ENCODE data around the gene CCDC7.
"Not testable (repeated sequence)": the region's sequence is repeated elsewhere in the genome, so short reads cannot be mapped to it uniquely, and the experiment has no call there.

CCDC7 gene

DNA sequence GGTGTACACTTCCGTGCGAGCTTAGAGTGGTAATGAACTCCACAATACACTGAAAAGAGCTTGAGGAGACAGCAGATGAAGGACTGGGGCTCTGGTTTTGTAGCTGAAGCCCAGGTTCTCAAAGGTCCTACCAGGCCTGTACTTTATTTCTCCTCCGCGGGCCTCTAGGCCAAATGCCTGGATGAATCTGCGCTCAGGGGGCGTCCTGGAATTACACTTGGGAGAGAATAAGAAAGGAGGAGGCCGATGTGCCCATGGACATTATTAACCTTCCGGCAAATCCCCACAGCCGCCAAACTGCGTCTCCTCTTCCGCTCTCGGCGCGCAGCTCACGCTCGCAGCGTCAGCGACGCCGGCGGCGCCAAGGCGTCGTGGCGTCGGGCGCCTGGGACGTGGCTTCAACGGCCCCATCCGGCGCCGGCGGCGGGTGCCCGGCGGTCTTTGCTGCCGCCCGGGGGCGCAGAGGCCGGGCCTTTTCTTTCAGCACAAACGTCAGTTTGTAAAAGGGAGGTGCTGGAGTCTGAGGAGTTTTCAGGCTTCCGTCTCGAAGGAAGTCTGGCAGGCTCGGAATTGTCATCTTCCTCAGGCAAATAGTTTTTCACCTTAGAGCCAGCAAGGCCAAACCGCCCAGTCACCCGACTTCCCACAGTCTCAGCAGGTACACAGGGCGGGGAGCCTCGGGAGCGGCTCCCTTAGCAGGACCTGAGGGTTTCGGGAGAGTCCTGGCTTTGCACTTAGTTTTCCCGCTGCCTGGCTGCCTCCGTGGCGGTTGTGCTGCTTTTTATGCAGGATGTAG, at the start of gene CCDC7:
Gene CCDC7, plus strand, starts transcription at position 401 of the 796 bp plus-strand sequence. CDS start 5,503 bp downstream, outside the sequence.
- peak; percentile 54 to 67 for DNase-seq (ENCODE audit: low read depth in 2 of 2, low spot score in 1 of 2)

- not testable (repeated sequence) for DNase-seq (ENCODE audit: low read depth in 2 of 2, low spot score in 1 of 2)
These were observed 48.8 kb upstream of the CCDC7 start for GRCh38 chr10:32397163-32397562.

GRCh38 chr10:32399720-32400119, 46.2 kb upstream of the CCDC7 start:
- DNase-seq (ENCODE audit: low read depth in 2 of 2, low spot score in 1 of 2), result not testable (repeated sequence)

DNA sequence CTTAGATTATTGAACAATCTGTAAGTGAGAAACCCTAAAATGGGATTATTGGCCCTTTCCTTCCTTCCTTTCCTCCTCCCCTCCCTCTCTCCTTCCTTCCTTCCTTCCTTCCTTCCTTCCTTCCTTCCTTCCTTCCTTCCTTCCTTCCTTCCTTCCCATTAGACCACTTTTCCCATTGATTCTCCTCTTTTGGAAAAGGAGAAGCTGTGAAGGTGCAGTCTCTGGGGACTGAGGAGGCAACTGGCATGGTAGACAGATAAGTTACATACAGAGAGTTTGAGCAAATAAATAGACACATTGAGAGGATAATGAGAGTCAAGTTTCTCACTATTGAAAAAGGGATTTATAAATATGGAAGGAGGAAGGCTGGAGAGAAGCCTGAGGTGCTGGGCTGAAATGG, 45.0 kb upstream of the CCDC7 start:
- DNase-seq (ENCODE audit: low read depth in 2 of 2, low spot score in 1 of 2), result no peak

DNA sequence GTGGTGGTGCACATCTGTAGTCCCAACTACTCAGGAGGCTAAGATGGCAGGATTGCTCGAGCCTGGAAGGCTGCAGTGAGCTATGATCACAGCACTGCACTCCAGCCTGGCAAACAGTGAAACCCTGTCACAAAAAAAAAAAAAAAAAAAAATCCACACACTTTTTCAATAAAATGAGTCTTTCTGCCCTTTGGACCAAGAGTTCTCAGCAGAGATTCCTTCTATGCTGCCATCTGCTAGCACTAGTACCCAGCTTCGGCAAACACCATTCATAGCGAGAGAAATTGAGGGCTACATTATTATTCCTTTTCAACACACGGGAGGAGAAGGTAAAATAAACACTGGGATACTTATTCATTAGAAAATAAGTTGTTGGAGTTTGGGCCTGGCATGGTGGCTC, 43.4 kb upstream of the CCDC7 start:
- DNase-seq (ENCODE audit: low read depth in 2 of 2, low spot score in 1 of 2), result no peak

DNA sequence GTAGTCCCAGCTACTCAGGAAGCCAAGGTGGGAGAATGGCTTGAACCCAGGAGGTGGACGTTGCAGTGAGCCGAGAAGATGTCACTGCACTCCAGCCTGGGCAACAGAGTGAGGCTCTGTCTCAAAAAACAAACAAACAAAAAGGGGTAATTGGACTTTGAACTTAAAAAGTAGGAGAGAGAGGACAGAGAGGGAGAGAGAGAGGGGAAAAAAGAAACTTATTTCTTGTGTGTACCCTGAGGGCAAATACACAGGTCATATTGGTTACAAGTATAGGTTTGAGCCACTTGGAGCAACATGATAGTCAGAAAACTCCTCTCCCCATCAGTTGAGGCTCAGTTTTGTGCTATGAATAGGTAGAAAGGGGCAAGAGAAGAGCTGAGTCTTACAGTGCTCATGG, 42.8 kb upstream of the CCDC7 start:
- no peak for DNase-seq (ENCODE audit: low read depth in 2 of 2, low spot score in 1 of 2)

DNA sequence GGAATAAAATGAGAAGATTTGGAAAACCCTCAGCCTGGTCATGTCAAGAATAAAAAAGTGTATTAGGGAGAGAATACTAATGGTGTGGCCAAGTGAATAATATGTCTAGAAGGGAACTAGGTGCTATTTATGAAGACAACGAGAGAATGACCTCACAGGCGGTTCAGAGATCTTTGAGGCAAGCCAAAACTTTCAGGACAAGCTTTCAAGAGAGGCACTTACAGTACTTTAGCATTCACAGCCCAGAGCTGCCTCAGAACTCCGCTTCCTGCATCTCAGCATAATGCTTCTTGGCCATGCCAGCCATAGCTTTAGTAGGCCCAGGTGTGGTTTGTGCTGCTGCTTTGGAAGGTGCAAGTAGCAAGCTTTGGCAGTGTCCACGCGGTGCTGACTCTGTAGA, 37.2 kb upstream of the CCDC7 start:
- DNase-seq (ENCODE audit: low read depth in 2 of 2, low spot score in 1 of 2), result no peak

- DNase-seq (ENCODE audit: low read depth in 2 of 2, low spot score in 1 of 2), result no peak
These were observed 36.2 kb upstream of the CCDC7 start for GRCh38 chr10:32409741-32410140.

- DNase-seq (ENCODE audit: low read depth in 2 of 2, low spot score in 1 of 2), result no peak
These were observed 35.4 kb upstream of the CCDC7 start for GRCh38 chr10:32410569-32410968.

- DNase-seq (ENCODE audit: low read depth in 2 of 2, low spot score in 1 of 2), result no peak
These were observed 34.0 kb upstream of the CCDC7 start for GRCh38 chr10:32411797-32412498.

GRCh38 chr10:32412499-32412853, 33.5 kb upstream of the CCDC7 start:
- DNase-seq (ENCODE audit: low read depth in 2 of 2, low spot score in 1 of 2), result no peak

GRCh38 chr10:32413513-32413912, 32.4 kb upstream of the CCDC7 start:
- DNase-seq (ENCODE audit: low read depth in 2 of 2, low spot score in 1 of 2), result no peak

DNA sequence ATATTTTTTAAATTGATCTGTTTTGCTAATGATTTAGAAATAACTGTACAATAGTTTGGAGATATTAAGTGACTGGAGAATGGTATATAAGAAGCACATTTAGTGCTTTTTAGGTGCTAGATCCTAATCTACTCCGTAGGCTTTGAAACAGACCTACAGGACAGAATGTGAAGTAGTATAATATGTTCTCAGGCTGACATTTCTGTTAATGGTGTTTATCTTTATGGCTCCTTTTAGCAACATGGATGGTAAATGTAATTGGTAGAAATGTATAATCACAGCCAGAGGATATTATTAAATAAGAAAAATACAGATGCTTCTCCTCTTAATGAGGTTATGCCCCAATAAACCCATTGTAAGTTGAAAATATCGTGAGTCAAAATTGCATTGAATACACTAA, 30.6 kb upstream of the CCDC7 start:
- DNase-seq (ENCODE audit: low read depth in 2 of 2, low spot score in 1 of 2), result no peak

DNA sequence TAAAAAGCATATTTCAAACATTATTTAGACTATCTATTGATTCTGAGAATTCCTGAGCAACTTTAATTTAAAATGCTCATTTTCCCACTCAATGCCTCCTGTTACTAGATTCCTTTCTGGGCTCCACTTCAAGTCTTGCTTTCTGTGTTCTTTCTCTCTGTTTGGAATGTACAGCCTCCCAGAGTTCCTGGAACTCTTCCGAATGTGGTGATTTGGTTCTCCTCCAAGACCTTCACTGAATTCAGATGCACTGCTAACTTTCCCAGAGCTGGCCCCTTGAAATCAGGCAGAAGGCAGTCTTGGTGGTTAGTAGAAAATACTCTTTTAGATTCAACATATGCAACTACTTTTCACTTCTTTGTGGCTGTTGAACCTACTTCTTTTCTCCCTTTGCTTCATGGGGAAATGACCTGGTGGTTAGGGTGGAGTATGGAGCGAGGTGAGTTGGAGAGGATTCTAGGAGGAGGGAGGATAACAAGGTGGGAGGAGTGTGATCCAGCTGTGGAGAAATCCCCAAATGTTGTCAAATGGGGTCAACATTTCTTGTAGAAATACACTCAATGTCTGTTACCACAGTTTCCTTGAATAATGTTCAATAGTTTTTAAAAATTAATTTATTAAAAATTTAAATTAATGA, 27.9 kb upstream of the CCDC7 start:
- no peak for DNase-seq (ENCODE audit: low read depth in 2 of 2, low spot score in 1 of 2)

GRCh38 chr10:32418572-32418971, 27.4 kb upstream of the CCDC7 start:
- no peak for DNase-seq (ENCODE audit: low read depth in 2 of 2, low spot score in 1 of 2)

DNA sequence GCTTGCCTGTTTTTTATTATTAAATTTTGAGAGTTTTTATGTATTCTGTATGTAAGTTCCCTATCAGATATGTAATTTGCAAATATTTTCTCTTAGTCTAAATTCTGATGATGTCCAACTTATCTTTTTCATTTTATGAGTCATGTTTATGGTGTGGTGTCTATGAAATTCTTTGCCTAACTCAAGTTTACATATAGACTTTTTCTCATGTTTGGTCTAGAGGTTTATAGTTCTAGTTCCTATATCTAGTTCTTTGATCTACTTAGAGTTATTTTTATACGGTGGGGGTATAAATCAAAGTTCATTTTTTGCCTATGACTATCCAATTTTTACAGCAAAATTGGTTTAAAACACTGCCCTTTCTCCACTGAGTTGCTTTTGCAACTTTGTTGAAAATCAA, 26.3 kb upstream of the CCDC7 start:
- DNase-seq (ENCODE audit: low read depth in 2 of 2, low spot score in 1 of 2), result no peak

- no peak for DNase-seq (ENCODE audit: low read depth in 2 of 2, low spot score in 1 of 2)
These were observed 19.8 kb upstream of the CCDC7 start for GRCh38 chr10:32426186-32426585.

DNA sequence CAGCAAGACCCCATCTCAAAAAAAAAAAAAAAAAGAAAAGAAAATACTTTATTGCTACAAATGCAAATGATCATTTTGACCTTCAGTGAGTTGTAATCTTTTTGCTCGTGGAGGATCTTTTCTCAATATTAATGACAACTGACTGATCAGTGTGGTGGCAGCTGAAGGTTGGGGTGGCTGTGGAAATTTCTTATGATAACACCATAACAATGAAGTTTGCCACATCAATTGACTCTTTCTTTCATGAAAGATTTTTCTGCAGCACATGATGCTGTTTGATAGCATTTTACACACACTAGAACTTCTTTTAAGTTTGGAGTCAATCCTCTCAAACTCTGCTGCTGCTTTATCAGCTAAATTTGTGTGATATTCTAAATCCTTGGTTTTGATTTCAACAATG, 12.4 kb upstream of the CCDC7 start:
- DNase-seq (ENCODE audit: low read depth in 2 of 2, low spot score in 1 of 2), result no peak

DNA sequence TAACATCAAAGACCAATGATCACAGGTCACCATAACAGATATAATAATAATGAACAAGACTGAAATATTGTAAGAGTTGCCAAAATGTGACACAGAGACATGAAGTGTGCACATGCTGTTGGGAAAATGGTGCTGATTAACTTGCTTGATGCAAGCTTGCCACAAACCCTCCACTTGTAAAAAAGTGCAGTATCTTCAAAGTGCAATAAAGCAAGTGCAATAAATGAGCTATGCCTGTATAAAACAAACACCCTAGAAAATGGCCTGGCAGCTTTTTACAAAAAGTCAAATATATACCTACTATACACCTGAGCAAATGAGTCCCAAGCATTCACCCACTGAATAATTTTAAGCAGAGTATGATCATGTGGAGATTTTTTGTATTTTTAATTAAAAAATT, 9.7 kb upstream of the CCDC7 start:
- DNase-seq (ENCODE audit: low read depth in 2 of 2, low spot score in 1 of 2), result no peak

GRCh38 chr10:32437334-32437733, 8.6 kb upstream of the CCDC7 start:
- no peak for DNase-seq (ENCODE audit: low read depth in 2 of 2, low spot score in 1 of 2)

DNA sequence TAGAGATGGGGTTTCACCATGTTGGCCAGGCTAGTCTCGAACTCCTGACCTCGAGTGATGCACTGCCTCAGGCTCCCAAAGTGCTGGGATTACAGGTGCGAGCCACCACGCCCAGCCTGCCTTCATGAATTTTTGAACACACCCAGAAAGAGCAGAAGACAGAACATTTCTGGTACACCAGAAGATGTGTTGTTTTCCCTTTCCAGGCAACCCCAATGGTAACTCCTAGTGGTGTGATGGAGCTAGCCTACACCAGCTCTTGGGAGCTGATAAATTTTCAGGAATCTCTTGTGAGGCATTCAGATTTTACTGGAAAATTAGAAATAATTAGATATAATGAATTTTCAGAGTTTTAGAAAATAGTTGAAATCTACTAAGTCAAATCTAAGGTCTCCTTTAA, 904 bp upstream of the CCDC7 start:
- no peak for DNase-seq (ENCODE audit: low read depth in 2 of 2, low spot score in 1 of 2)

Data from stimulated activated CD8-positive, alpha-beta memory T cell treated with anti-CD3 and anti-CD28 coated beads, Interleukin-4, amount 100 ng/mL, for 1 hour (primary cell).